ENCODE data around the gene LYPD6. TPM values are rescaled to one million over a fixed set of nuclear protein-coding genes. Genes with fewer than 3 reads are reported as not detected.

LYPD6 gene, protein sequence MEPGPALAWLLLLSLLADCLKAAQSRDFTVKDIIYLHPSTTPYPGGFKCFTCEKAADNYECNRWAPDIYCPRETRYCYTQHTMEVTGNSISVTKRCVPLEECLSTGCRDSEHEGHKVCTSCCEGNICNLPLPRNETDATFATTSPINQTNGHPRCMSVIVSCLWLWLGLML
- total RNA-seq (2014; rRNA removed) (1.9 and 2.4 TPM in 2 replicates), Bru-seq, nascent RNA (percentile 46 among the genes with signal in this experiment), BruChase-seq, experiment 1, labeled RNA remaining after a 6-hour chase (percentile 40 among the genes with signal in this experiment), BruChase-seq, experiment 2, labeled RNA remaining after a 2-hour chase (percentile 38 among the genes with signal in this experiment)
- long read RNA-seq, full-length matches to known transcripts, result 3 of 5 reads
- long read RNA-seq, partial matches to known transcripts, result 0 of 5 reads
- long read RNA-seq, other reads (novel, unspliced or antisense), result 2 of 5 reads

DNA sequence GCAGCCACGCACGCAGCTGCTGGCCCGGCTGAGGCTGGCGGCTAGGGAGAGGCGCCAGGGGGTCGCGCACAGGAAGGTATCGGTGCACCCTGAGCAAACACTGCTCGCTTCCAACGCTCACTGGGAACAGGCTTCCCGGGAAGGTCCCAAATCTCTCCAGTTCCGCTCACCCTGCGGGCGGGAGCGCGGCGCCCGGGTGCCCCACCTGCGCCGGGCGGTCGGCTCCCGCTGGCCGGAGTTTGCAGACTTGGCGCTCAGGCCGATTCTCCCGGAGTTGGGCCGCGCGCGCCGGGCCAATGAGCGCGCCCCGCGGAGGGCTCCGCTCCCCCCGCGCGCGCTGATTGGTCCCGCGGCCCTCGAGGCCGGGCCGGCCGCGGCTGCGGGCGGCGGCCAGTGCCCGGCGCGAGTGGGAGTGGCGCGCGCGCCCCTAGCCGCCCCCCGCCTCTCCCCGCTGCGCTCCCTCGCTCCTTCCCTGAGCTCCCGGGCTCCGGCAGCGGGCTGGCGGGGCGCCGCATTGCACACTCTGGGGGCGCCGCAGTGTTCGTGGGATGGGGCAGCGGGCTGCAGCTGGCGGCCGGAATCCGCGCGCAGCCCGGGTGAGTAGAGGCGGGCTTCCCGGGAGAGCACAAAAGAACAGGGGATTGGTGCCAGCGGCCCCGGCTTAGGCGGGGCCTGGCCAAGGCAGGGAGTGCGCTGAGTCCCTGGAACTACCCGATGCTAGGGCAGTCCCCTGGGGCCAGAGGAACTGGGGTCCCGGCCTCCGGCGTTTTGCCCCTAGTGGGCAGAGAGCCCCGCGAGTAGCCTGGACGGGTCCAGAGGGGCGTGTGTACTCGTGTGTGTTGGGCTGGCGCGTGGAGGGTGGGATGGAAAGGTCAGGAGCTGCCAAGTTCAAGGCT lies at the start of gene LYPD6:
LYPD6 (plus strand) TSS at position 461 of the 896 bp plus-strand sequence. CDS start 107,122 bp downstream, outside the sequence.
- no TSS peak for BruUV-seq (replicated peaks)
- Histone ChIP-seq H3K4me2 (ENCODE audit: low read length) (peak within 1 kb of the TSS; percentile 98), H3K27me3 (ENCODE audit: low read length) (no peaks in the 10 kb centered on the region), H3K9me2 (replicated peaks; ENCODE audit: low read length) (no peaks in the 10 kb centered on the region), H2AFZ (ENCODE audit: low read length) (peak within 1 kb of the TSS; percentile 100), H3K79me2 (ENCODE audit: low read length) (no peaks in the 10 kb centered on the region), H3K4me1 (ENCODE audit: insufficient read depth, low read length) (peaks cover 8% of the 10 kb centered on the region; the same call in 1 of the 2 replicates), H4K20me1 (ENCODE audit: low read length) (no peaks in the 10 kb centered on the region), H3K9me3 (ENCODE audit: low read length) (no peaks in the 10 kb centered on the region), H3K36me3 (ENCODE audit: low read depth, low read length) (no peaks in the 10 kb centered on the region), H3K9ac (ENCODE audit: low read length) (peak within 1 kb of the TSS; percentile 58), H3K4me3 (ENCODE audit: low read length) (peak within 1 kb of the TSS; percentile 92), H3F3A (ENCODE audit: low read length, unreplicated experiment) (no peaks in the 10 kb centered on the region), H3K27ac (ENCODE audit: low read length) (no peak within 1 kb of the TSS)
- CTCF ChIA-PET, result no interaction called here
- intact Hi-C loops (cut with micrococcal nuclease), result loop anchor here (1.0 kb wide), 1 partner anchor 231 kb away; no protein-coding TSS in a partner anchor
- TF ChIP-seq, protein P1, sequence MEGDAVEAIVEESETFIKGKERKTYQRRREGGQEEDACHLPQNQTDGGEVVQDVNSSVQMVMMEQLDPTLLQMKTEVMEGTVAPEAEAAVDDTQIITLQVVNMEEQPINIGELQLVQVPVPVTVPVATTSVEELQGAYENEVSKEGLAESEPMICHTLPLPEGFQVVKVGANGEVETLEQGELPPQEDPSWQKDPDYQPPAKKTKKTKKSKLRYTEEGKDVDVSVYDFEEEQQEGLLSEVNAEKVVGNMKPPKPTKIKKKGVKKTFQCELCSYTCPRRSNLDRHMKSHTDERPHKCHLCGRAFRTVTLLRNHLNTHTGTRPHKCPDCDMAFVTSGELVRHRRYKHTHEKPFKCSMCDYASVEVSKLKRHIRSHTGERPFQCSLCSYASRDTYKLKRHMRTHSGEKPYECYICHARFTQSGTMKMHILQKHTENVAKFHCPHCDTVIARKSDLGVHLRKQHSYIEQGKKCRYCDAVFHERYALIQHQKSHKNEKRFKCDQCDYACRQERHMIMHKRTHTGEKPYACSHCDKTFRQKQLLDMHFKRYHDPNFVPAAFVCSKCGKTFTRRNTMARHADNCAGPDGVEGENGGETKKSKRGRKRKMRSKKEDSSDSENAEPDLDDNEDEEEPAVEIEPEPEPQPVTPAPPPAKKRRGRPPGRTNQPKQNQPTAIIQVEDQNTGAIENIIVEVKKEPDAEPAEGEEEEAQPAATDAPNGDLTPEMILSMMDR (conservative IDR thresholded peaks at IDR 0.05; ENCODE audit: low read depth, low read length), result no peak
- TF ChIP-seq EZH2phosphoT487 (IDR thresholded peaks at IDR 0.05; ENCODE audit: borderline replicate concordance, low read length) (no peak), EZH2 (IDR thresholded peaks at IDR 0.05; ENCODE audit: low read length, unreplicated experiment) (no peak)
- DNase-seq (peak; percentile 87), ATAC-seq (peak; percentile 88)
- POLR2A ChIA-PET (ENCODE audit: unreplicated experiment), result interaction anchor here (0.6 kb wide), 1 partner anchor 1294 kb away, joined by 7 read pairs; no protein-coding TSS in a partner anchor

DNA sequence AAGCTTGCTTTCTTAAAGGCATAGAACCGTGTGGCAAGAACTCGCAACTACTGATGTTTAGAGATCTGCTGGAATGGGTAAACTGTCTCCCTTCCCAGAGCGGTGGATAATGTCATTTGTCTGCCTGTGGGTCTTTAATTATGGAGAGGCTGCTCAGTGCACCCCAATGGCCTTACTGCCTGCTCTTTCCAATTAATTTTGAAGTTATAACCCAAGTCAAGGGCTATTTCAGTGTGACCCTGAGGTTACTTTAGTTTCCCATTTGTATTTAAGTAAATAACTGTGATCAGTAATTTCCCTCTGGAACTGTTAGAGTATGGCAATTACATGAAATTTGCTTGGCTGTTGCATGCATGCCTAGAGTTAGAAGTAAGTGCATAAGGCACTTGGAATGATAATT lies 48.9 kb upstream of the LYPD6 start:
- Histone ChIP-seq H3K9me3 (ENCODE audit: low read length) (no peaks in the 10 kb centered on the region), H4K20me1 (ENCODE audit: low read length) (no peaks in the 10 kb centered on the region), H3K27ac (ENCODE audit: low read length) (no peak overlapping the region), H2AFZ (ENCODE audit: low read length) (no peak overlapping the region), H3K4me3 (ENCODE audit: low read length) (no peak overlapping the region), H3F3A (ENCODE audit: low read length, unreplicated experiment) (no peaks in the 10 kb centered on the region), H3K9me2 (replicated peaks; ENCODE audit: low read length) (no peaks in the 10 kb centered on the region), H3K4me2 (ENCODE audit: low read length) (no peak overlapping the region), H3K36me3 (ENCODE audit: low read depth, low read length) (no peaks in the 10 kb centered on the region), H3K9ac (ENCODE audit: low read length) (no peak overlapping the region), H3K79me2 (ENCODE audit: low read length) (no peaks in the 10 kb centered on the region), H3K4me1 (ENCODE audit: insufficient read depth, low read length) (no peaks in the 10 kb centered on the region), H3K27me3 (ENCODE audit: low read length) (peaks cover 40% of the 10 kb centered on the region)
- ChIA-PET POLR2A (ENCODE audit: unreplicated experiment) (no interaction called here), CTCF (no interaction called here)
- intact Hi-C loops (cut with micrococcal nuclease), result no loop called here
- no TSS peak for BruUV-seq (replicated peaks)
- TF ChIP-seq EZH2 (IDR thresholded peaks at IDR 0.05; ENCODE audit: low read length, unreplicated experiment), result no peak
- TF ChIP-seq, protein P1 (conservative IDR thresholded peaks at IDR 0.05; ENCODE audit: low read depth, low read length), result no peak
- no peak for TF ChIP-seq EZH2phosphoT487 (IDR thresholded peaks at IDR 0.05; ENCODE audit: borderline replicate concordance, low read length)
- ATAC-seq (no peak), DNase-seq (no peak)
